DMS153 (cell line): ENCODE measurements around the gene MYH13.

Experiments
- DNase-seq: peaks from one replicate; lab custom pipeline; 2025; lab: John Stamatoyannopoulos, UW

The MYH13 gene

DNA sequence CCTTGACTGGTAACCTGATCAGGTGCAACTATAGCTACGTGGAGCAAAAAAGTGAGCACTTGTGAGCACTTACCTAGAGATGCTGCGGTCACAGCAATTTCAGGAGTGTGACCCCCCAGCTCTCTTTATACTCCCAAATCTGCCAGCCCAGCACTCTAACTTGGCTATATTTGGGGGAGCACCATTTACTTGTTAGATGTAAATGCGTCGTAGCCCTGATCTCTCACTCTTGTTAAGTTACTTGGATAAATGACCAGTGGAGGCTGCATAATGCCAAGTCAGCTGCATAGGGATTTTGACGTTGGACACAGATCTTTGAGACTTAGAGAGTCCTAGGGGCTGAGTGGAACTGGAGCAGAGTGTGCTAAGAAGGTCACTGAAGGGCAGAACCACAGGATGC lies at the start of gene MYH13:
Gene MYH13 (minus strand): TSS at position 101 of the 400 bp plus-strand sequence. CDS start 8,476 bp downstream, outside the sequence.
- DNase-seq = no peak

DNA sequence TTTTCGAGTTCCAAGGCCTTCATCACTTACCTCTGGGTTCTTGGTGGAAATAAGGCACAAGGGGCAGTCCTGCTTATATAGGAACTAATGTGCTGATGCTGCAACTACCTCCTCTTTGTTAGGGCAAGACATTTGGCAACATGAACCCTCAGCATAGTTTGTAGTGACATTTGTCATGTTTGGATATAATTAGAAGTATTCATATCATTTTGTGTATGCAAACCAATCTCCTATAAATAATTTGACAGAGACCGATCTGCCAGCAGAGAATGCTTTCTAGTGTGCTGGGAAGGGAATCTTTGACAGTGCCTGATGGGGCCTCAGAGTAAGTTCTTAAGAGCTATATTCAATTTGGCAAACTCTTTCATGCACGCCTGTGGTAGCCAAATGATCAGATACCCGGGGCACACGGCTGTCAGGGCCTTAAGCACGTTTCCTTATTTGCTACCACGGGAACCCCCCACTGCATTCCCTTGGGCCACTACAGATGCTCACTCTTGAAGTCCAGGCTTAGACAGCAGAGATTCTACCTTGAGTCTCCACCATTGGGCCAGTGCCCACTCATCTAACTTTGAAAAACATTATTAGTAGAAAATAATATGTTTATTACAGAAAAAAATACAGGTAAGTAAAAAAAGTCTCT lies 49.2 kb upstream of the MYH13 start, which contains the start of gene MYH8:
Gene MYH8 (minus strand): TSS at position 51 of the 643 bp plus-strand sequence. CDS start 1,723 bp downstream, outside the sequence.
- no peak for DNase-seq

- DNase-seq = no peak
Measured at GRCh38 chr17:10421211-10421610, 48.4 kb upstream of the MYH13 start.

GRCh38 chr17:10420811-10421210 lies 48.0 kb upstream of the MYH13 start:
- DNase-seq = no peak

DNA sequence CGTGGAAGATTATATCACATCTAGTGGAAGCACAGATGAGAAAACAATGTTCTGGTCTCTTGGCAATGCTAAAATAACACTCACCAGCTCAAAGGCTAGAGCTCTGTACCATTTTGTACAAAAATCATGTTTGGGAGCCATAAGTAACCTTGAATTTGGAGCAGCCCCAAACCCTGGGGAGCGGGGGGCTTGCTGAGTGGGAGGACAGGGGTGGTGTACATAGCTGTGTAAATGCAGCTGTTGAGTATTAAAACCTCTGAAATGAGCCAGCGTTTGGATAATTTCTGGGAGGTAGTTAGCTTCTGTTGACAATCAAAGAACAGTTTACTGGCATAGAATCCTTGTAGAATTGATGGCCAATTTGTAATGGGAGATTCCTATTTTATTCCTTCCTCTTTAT lies 44.6 kb upstream of the MYH13 start:
- no peak for DNase-seq

DNA sequence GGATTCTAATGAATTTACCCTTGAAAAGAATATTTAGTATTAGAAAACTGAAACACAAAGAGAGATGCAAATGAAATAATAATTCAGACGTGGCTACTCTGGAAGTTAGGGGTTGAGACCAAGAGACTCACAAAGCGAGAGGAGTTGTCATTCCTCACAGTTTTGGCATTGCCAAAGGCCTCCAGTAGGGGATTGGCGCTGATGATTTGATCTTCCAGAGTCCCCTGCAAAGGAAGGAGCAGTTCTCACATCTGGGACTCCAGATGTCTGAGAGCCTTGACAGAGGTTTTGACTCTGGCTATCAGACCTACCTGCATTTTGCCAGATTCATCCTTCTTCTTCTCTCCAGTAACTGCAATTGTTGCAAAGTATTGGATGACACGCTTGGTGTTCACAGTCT lies 42.4 kb upstream of the MYH13 start:
- DNase-seq = no peak

GRCh38 chr17:10403589-10403988 lies 30.8 kb upstream of the MYH13 start:
- no peak for DNase-seq

DNA sequence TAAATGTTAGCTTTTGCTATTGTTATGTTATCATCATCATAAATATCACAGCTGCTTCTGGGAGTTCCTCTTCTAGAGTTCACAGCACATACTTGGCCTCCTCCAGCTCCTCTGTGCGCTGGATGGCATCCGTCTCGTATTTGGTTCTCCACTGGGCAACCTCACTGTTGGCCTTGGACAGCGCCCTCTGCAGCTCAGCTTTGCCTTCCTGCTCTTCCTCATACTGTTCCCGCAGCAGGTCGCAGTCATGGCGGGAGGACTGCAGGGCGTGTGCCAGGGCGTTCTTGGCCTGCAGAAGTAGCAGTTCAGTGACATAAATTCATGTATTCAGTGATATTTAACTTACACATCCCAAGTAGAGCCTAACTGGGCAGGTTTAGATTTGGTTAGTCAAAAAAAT lies 25.5 kb upstream of the MYH13 start:
- no peak for DNase-seq

GRCh38 chr17:10396524-10397163 lies 23.8 kb upstream of the MYH13 start:
- no peak for DNase-seq

DNA sequence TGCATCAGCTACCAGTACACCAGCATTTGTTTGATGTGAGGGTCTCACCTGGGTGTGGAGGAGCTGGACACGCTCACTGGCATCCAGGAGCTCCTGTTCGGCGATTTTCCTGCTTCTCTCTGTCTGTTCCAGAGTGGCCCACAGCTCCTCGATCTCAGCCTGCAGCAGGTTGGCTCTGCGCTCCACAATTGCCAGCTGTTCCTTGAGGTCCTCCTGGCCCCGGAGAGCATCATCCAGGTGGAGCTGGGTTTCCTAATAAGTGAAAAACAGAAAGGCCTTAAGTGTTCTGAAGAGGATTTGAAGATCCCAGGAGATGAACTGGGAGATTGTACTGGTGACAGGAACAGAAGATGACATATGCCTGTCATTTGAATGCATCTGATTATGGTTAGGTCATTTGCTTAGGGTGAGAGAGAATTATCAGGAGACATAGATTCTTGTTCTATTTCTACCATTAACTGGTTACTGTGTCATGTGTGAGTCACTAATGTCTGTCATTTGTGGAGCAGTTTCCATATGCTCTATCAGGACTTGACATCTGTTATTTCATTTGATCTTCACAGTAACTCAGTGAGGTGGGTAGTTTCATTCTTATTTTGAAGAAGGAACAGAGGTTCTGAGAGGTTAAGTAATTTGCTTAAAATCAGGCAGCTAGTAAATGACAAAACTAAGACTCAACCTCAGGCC lies 21.5 kb upstream of the MYH13 start:
- no peak for DNase-seq

DNA sequence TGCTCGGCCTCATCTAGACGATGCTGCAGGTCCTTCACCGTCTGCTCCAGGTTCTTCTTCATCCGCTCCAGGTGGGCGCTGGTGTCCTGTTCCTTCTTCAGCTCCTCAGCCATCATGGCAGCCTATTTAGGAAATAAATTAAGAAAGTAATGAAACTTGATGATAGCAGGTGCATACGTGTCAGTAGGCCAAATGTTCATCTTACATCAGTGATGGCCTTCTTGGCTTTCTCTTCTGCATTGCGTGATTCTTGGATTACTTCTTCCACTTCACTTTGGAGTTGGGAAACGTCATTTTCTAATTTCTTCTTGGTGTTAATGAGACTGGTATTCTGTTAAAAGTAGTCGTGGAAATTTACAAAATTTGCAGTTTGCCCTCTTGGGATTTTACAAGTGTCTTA lies 20.1 kb upstream of the MYH13 start:
- no peak for DNase-seq

GRCh38 chr17:10385871-10386270 lies 13.1 kb upstream of the MYH13 start:
- no peak for DNase-seq

DNA sequence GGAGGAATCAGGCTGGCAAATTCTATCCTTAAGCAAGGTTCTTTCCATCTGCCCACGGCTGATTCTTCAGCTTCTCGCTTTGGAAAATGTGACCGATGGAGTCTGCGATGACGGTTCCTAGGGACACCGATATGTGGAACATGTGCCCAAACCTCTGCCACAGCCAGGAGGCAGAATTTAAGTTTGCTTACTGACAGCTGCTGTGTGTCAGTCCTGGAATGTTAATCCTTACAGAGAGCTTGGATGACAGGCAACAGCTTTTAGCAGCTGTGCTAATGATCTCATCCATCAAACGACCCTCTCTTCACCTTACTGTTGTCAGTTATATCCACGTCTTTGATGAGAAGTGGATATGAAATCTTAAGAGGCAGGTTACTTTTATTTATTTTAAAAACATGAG lies 11.4 kb upstream of the MYH13 start:
- DNase-seq = no peak

DNA sequence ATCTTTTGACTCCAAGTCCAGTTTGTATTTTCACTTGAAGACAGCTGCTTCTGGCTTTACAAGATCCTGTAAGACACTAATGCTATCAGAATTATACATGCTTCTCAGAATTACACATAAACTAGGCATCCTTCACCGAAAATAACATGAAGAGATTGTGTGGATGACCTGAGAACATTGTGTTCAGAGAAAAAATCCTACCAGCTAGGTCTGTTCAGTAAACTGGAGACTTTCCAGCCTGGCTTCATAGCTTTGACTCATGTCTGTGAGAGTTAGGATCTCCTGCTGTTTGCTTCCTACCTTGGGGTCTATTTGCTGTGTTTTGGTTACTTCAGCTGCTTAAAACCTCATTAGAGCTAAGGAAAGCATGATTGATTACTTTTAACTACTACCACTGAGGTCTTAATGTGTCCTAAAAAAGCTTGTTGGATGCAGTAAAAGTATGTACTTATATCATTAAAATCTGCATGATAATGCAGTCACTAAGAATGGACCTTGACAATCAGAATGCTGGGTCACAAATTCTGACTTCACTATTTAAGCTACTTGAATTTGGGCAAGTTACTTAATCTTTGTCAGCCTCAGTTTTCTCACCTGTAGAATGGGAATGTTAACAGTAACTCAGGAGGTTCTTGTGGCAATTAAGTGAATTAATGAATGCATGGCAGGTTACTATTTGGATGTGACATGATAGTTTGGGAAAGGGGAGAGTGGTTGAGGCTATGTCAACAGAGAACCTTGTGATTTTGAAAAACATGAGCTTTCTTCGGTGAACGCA lies 8.0 kb upstream of the MYH13 start:
- no peak for DNase-seq

DNA sequence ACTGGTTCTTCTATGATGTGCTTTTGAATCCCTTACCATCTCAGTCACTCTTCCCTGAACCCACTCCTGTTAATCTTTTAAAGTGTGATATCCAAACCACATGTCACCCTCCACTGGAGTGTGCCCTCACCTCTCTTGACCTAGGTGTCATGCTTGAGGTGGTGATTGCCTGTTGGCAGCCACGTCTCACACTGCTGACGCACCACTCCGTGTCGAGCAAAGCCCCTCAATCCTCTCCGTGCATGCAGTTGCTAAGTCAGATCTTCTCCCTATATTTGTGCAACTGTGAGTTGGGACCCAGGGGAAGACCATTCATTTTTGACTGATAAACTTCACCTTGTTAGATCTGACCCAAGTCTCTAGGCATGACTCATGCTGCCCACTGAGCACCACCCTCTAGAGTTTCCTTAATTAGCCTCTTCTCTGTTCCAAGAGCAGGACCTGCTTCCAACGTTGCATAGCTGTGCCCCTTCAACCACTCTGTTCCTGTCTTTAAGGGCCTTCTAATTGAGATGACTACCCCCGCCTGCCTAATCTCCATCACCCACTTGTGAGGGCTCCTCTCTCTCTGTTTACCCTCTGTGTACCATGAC lies 2.7 kb downstream of the MYH13 start:
- no peak for DNase-seq

DNA sequence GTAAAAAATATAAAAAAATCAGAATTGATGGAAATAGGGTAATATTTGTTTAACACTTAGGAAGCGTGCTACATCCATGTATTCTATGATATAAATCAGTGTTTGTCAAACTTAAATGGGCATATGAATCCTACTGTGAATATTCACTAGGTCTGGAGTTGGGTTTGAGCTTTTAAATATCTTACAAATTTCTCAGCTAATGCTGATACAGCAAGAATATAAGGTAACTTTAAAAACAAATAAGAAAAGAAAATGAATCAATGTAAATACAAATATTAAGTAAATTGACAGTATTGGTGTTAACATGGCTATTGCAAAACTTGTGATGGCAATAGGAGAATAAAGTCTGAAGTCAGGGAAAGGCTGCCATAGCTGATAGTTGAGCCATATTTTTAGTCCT lies 3.6 kb downstream of the MYH13 start:
- DNase-seq = no peak

DNA sequence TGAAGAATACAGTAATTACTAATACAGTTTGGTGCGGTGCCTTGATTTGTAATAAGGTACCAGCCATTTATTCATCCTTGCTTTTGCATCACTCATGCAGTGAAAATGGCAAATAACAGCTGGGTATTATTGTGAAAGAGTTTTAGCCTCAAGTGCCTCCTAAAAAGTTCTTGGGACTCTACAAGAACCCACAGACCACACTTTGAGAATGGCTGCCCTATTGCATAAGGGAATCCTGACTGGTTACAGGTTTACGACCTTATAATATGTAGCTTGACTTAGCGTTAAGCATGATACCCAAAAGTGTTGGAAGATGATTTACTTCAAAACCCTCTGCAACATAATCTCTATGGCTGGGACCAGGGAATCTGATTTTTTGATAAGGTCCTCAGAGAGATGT lies 4.2 kb downstream of the MYH13 start:
- no peak for DNase-seq

DNA sequence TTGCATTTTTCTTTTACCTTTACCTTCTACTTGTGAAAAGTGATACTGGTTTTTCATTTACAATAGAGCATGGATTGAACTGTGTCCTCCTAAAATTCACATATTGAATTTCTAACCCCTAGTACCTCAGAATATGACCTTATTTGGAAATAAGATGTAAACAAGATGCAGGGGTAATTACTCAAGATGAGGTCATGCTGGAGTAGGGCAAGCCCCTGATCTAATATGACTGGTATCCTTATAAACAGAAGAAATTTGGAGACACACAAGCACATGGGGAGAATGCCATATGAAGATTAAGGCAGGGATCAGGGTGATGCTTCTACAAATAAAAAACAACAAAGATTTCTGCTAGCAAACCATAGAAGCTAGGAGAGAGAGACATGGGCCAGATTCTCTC lies 12.2 kb downstream of the MYH13 start:
- DNase-seq = no peak

DNA sequence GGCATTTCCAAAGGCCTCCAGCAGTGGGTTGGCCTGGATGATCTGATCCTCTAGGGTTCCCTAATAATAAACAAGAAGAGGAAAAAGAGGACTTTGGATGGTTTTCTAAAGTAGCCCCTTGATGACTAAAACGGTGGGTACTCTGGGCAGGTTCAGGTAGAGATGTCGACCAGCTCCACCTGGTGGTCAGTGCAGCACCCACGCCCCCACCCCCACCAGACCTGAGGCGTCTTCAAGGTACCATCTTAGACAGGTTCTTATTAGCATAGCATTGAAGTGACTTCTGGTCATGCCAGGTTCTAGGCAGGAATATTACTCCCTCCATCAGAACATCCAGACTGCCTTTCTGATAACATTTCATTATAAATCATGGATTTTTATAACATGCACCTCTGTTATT lies 15.0 kb downstream of the MYH13 start:
- DNase-seq = no peak

DNA sequence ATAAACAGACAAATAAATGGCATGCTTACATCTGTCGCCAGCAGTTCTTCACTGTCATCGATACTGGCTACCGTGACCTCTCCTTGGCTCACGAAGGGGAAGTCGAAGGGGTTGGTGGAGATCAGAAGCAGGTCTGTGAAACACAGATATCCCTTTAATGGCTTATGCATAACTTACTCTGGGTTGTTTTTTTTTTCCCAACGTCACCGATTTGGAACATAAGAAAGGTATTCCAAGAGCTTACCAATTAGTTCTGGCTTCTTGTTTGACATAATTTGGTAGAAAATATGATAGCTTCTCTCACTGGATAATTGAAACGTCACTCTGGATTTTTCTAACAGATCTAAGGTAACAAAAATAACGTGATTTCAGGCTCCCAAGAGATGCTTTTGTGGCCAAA lies 18.2 kb downstream of the MYH13 start:
- no peak for DNase-seq

GRCh38 chr17:10352893-10353292 lies 19.9 kb downstream of the MYH13 start:
- DNase-seq = no peak

GRCh38 chr17:10349403-10349802 lies 23.4 kb downstream of the MYH13 start:
- DNase-seq = no peak
